Measurements from ENCODE around the gene DLX2.
"Not testable (repeated sequence)": the region's sequence is repeated elsewhere in the genome, so short reads cannot be mapped to it uniquely, and the experiment has no call there.

Gene DLX2

DNA sequence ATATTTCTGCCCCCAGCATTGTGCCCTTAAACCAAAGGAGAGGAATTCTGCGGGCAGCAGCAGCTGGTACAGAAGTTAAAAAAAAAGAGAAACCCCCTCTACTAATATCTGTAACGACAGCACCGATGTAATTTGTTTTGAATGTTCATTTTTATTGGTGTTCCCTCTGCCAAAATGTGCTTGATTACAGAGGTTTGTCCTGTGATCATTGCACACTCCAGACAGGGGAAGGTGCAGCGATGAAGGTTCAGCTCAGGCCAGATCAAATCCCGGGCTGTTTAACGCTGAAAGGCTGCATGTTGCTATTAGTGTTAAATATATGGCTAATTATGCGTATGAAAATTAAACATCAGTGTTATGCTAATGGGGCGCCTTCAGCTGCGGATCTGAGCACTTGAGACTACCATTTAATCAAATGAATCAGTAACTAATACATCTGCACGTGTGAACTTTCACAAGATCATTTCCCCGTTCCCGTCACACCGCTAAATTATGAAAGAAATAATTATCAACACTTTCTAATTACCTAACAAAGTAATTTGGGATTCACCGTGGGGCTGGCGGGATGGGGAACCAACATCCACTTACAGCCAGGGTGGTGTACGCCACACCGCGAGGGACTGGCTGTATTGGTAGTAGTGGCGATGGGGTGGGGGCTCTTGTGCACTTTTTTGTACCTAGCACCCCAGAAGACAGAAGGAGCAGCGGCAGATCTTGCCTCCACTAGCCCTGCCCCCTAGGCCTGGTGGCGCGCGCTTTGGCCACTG, 18.9 kb downstream of the DLX2 start:
- no peak for DNase-seq (ENCODE audit: low read depth)

DNA sequence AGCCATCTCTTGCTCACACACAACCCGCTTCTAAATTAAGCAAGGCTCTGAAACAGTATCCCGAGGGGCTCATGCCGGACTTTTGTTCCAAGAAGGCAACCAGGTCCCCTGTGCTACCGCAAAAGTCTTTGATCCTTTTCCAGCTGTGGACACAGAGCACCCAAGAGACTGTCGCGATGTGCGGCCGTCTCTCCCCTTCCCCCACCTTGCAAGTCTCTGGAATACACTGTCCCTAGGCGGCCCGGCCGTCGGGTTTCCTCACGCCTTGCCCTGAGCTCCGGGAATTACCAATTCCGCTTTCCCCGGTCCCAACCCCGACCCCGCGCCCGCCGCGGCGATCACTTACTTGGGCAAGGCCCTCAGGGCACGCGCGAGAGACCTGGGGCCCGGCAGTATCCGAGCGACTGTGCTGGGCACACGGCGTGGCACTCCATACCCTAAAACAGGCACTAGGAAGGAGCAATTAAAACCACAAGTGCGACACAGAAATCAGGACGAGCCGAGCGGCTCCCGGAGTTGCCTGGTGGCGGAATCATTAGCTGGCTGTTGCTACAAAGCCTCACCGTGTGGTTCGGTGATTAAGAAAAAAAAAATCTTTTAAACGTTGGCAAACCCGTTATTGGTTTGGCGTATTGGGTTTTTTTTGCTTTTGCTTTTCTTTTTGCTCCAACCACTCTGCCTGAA, 19.6 kb downstream of the DLX2 start:
- DNase-seq (ENCODE audit: low read depth) = no peak

DNA sequence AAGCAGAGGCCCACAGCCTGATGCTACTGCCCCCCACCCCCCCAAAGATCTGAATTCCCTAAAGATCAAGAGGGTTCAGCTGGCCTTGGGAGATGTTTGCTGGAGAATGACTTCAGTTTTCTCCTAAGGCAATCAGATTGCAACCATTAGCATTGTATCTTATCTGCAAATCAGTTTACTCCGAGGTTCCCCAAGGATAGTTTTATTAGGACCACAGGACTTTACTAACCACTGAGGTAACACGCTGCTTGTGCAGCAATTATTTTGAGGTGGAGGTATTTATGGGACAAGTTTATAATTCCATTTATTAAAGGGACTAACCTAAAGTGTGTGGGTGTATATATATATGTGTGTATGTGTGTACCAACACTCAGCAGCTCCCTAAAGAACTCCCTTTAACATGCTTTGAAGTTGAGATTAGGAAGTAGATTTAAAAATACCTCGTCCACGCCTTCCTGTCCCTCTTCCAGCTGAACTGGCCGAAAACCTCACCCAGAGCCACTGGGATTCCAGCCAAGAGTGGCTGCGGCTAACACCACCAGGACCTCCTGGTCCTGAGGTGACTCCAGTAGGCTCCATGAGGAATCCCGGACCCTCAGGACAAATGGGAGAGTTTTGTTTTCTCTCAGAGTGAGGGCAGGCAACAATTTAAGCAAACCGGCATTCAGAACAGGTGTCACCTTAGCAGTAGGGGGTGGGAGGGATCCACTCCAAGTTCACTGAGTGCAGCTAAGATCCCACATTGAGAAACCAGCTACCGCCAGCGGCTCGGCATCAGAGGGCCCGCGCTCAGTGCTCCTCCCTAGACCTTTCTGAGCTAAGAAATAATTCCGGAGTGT, 20.4 kb downstream of the DLX2 start:
- DNase-seq (ENCODE audit: low read depth) = no peak

DNA sequence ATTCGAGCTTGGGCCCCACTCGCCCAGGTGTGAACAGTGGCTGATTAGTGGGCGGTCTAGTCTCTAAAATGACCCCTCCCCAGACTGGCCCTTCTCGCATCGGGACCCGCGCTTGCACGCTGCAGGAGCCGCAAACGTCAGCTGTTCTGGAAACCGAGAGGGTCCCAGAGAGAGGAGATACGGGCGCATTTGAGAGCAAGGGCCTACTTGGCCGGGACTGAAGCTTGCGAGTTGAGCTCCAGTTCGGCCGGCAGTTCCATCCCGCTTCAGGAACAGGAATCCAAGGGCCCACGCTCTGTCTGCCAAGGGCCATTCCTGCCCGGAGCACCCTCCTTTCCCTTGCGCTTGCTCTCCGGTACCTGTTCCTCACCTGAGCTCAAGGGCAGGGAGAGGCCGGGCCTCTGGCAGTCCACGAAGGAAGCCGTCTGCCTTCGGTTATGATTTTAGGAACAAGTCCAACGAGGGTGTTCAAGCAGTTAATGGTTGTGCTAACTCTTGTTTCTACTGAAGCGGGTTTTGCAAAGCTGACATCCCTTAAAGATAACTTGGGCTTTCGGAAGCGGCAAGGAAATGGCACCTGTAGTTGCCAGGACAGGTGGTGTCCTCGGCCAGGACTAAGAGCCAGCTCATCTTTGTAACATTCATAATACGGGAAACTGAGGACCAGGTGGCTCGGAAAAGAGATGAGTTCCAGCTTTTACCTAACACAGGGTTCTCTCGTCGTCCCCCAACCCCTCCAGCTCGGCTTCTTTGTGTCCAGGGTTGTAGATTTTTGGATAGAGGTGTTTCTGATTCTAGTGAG, 21.3 kb downstream of the DLX2 start:
- no peak for DNase-seq (ENCODE audit: low read depth)

DNA sequence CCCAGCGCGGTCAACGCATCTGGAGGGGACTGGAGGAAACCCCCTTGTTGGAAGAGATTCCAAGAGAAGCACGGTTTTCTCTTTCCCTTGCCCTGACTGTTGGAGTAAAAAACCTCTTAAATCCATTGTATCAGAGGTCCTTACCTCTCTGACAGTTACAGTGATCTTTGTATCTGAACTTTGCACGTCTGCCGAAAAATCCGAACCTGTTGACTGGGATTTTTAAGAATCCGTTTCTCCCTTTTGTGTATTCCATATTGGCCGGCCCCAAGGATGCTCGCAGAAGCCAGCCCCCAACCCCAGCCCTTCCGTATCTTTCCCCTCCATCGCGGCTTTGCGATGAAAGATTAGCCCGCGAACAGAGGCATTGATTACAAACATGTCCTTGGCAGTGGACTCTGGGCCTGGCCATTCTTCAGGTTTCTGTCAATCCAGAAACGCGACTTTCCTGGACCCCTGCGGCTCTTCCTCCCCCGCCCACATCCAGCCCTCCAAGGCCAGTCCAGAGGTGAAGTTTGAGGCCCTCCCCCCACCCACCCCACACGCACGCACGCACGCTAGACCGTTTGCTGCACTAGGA, 22.0 kb downstream of the DLX2 start:
- no peak for DNase-seq (ENCODE audit: low read depth)

DNA sequence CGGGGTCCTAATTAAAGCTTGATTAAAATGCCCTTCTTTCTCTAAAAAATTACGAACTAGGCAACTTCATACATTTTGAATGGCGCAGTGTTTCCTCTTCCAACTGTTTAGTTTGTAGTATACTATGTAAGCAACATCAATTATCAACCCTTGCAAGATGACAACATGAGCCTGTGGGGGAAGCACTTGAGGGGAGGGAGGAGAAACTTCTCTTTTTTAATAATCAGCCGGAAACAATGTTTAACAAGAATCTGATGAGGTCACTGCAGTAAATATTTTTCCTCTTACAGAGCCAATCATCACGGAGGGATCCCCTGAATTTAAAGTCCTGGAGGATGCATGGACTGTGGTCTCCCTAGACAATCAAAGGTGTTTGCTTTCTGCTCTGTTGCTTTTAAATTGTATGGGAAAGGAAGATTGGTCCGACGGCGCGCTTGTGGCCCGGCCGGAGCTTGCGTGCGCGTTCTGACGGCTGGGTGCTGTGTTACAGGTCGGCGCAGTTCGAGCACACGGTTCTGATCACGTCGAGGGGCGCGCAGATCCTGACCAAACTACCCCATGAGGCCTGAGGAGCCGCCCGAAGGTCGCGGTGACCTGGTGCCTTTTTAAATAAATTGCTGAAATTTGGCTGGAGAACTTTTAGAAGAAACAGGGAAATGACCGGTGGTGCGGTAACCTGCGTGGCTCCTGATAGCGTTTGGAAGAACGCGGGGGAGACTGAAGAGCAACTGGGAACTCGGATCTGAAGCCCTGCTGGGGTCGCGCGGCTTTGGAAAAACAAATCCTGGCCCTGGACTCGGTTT, 22.7 kb downstream of the DLX2 start:
- no peak for DNase-seq (ENCODE audit: low read depth)

DNA sequence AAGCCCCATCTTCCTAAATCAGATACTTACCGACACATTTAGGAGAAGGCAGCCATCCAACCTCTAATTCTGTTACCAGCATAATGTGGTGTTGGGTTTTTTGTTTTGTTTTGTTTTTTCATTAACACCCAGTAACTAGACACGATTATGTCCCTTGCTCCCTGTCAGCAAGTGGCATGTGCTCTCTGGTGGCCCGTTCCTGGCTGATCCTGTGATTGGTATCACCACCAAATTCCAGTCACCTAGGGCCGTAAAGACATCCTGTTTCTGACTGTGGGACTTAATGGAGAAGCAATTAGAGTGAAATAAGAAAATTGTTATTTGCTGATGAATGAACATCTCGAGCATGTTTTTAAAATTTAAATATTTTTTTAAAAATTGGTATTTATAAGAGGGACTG, 23.3 kb downstream of the DLX2 start:
- no peak for DNase-seq (ENCODE audit: low read depth)

DNA sequence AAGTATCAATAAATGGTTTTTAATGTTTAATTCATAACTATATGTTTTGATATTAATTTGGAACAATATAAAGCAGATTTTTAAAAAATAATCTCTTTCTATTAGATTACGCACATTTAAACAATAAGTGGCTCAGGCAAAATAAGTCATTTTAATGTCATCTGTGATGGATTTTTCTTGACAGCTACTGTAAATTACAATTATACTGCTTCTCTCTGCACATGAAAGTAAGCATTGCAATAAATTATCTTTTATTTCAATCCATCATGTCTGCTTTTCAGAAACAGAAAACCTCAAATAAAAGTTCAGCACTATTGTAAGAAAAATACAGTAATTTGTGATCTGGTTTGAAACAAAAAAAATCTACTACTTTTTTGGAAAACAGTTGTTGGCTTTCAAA, 28.4 kb downstream of the DLX2 start:
- DNase-seq (ENCODE audit: low read depth) = no peak

DNA sequence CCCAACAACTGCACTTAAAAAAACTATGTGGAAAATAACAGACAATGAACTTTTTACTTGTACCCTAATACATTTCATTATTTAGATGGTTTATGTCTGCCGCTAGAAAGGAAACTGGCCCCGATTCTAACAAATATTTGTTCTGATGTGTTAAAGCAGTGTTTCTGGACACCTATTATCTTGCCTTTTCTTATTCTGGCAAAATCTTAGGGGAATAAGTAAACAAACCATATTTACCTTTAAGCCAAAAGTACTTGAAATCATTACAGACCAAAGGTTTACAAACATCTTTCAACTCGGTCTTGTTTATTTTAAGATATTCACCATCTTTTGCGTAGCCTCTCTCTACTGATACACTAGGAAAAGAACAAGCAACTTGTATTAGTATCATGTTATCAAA, 29.2 kb downstream of the DLX2 start:
- DNase-seq (ENCODE audit: low read depth) = no peak

DNA sequence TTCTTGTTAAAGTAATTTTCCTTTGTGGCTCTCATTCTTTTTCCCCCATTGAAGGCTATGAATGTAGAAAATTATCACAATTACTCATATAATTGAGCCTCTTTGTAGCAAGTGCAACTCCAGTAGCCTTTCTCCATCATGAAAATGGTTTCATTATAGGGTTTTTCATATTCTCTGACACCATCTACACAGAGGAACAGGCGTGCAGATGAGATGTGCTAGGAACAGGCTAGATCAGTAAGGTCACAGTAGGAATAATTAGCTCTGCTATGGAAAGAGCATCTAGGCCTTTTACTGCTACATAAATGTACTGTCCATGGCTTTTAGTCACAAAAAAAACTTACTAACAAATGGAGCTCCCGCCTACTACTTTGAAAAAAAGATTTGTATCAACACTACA, 30.0 kb downstream of the DLX2 start:
- DNase-seq (ENCODE audit: low read depth) = no peak

DNA sequence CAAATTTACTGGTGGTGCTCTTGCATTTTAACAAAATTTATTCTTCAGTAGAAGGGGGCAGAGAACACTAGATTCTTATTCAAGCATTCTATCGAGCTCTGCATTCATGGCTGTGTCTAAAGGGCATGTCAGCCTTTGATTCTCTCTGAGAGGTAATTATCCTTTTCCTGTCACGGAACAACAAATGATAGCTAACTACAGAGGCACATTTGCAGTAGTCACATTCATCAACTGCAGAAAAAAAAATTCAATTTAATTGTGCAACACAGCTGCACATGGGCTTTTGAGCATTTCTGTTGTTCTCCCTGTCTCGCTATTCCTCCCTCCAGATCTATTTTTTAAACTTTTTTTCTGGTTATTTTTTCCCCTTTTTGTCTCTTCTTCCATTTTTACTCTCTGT, 30.4 kb downstream of the DLX2 start:
- no peak for DNase-seq (ENCODE audit: low read depth)

DNA sequence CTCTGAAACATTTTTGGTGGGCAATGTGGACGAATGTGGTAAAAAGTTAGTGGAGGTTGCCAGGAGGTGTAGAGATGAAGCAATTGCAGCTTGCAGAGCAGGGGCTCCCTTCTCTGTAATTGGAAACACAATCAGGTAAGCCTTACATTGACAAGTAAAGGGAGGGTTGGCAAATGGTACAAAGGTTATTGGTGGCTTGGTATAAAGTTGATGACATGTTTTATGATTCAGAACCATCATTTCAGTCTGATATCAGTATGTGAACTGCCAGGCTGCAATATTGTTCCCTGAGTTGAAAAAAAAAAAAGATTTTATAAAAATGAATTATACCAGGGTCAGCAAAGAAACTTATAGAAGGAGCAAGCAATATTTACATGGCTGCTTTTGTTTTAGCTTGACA, 31.8 kb downstream of the DLX2 start:
- DNase-seq (ENCODE audit: low read depth) = no peak

DNA sequence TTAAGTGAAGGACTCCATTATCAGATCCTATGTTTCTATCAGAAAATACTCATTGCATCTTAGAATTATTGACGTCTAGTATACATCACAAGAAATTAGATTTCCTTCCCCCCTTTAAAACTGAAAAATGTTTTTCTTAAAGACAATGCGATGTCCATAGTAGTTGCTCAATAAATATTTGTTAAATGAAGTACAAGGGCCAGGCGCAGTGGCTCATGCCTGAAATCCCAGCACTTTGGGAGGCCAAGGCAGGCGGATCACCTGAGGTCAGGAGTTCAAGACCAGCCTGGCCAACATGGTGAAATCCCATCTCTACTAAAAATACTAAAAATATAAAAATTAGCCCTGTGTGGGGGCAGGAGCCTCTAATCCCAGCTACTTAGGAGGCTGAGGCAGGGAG, 34.8 kb downstream of the DLX2 start:
- not testable (repeated sequence) for DNase-seq (ENCODE audit: low read depth)

DNA sequence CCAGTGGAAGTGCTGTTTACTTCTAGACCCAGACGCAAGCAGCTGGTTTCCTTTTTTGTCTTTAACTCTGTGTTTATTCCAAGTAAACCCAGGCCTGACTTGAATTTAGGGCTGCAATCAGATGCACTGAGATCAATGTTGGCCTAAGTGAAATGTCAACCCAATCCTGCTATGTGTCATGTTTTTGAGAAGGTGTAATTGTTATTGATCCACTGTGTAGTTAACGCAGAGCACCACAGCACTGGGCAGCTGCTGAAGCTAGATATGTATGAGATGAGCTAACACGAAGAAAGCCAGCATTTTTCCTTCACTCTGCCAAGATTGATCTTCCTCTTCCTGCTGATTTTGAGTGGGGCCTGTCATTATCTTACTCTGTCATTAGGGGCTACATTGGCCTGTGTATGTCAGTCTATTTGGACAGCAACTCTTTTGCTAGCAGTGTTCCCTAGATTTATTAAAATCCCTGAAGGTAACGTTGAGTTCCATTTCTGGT, 36.3 kb downstream of the DLX2 start:
- DNase-seq (ENCODE audit: low read depth) = no peak

DNA sequence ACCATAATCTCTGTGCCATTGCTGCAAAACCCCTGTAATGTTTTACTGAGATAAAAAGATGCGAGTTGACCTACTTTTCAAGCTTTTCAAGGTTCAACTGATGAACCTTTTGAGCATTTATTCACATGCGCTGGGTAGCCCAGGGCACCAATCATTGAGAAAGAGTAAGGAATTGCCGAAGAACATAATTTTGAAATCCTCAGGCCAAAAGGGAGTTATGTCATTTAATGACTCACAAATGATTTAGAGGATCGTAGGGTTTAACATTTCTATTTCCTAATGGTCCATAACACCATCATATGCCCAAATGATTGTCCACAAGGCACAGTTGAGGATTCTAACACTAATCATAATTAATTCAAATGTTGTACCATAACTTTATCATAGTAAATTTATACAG, 37.6 kb downstream of the DLX2 start:
- no peak for DNase-seq (ENCODE audit: low read depth)

DNA sequence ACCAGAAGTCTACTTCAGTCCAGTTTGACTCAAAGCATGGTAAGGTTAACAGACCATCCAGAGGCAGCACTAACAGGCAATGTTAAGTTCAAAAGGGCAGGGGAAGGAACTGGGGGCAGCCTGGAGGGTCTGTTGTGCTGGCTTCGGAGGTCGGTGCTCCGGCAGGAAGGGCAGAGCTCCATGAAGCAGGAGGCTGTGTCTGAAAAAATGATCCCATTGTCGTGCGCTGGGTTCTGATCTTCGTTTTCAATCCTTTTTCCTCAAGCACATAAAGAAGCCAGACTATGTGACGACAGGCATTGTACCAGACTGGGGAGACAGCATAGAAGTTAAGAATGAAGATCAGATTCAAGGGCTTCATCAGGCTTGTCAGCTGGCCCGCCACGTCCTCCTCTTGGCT, 39.3 kb downstream of the DLX2 start:
- no peak for DNase-seq (ENCODE audit: low read depth)

DNA sequence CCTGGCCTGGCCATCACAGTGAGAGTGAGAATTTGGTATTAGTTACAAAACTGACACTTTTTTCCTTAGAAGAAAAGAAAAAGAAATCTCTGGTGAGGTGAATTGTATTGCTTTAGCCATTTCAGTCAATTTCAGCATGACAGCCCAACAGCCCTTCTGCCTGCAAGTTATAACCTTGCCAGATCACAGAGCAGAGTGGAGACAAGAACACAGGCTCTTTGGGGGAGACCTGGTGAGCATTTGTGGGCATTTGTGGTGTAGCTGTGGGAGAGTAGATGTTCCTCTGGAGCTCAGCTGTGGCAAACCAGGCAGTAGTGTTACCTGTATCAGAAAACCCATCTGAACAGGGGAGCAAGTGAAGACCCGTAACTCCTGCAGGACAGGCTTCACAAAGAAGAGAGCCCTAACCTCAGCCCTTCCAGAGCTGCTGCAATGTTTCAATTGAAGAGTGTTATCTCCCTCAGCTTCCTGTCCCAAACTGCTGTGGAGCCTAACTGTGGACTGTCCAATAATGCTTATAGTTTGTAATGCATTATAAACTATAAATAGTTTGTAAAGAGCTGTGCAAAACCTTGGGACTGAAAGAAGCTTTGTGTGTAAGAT, 40.2 kb downstream of the DLX2 start:
- DNase-seq (ENCODE audit: low read depth) = no peak

DNA sequence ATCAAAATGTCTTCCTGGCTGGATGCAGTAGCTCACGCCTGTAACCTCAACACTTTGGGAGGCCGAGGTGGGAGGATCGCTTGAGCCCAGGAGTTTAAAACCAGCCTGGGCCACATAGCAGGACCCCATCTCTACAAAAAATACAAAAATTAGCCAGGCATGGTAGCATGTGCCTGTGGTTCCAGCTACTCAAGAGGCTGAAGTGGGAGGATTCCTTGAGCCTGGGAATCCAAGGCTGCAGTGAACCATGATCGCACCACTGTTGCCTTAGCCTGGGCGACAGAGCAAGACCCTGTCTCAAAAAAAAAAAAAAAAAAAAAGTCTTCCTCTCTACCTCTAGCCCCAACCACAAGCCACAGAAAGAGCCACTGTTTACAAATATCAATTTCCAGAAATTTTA, 42.6 kb downstream of the DLX2 start:
- DNase-seq (ENCODE audit: low read depth) = not testable (repeated sequence)

DNA sequence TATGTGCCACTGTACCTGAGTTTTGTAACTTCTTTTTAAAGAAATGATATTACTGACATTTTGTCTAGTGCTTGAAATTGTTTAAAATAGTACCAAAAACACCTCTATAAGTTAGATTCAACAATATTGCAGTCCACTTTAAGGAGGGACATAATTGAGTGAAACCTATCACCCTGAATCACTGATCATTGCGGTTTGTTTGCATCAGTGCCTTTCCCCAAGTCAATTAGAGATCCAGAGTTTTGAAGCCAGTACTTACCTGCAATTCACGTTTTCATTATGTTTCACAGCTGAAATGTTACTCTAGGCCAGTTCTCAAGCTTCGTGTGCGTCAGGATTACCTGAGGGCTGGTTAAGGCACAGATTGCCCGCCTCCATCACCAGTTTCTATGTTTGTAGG, 44.0 kb downstream of the DLX2 start:
- no peak for DNase-seq (ENCODE audit: low read depth)

DNA sequence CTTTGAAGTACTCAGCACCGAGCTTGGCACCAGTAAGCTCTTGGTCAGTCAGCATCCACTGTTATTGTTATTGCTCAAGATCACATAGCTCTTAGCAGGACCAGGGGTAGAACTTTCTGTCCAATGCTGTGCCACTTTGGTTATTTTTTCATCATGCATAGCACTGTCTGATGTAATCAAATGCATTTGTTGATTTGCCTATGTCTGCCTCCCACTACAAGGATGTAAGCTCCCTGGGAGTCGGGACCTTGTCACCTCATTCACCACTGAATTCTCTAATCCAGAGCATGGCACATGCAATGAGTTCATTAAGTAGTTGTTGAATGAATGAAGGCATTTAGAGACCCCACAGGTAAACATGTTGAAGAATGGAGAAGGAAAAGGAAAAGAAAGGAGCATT, 46.4 kb downstream of the DLX2 start:
- DNase-seq (ENCODE audit: low read depth) = no peak
